ENCODE data around the gene TRMT13. TPM values are rescaled to one million over a fixed set of nuclear protein-coding genes. Genes with fewer than 3 reads are reported as not detected.

Gene TRMT13, protein sequence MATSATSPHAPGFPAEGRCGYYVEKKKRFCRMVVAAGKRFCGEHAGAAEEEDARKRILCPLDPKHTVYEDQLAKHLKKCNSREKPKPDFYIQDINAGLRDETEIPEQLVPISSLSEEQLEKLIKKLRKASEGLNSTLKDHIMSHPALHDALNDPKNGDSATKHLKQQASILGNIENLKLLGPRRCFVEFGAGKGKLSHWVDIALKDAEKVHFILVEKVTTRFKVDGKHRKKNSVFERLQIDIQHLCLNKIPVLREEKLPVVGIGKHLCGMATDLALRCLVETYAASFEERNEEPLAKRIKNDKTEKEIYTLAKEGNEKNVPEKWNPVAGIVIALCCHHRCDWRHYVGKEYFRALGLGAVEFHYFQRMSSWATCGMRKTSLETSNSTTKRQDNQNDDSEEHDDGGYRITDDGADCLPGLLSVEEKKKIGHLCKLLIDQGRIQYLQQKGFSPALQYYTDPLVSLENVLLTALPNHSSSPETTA
- total RNA-seq: 7.1 to 11.0 TPM (median 7.4 TPM) in 3 replicates
- long read RNA-seq, partial matches to known transcripts: 0 of 10 reads
- long read RNA-seq, other reads (novel, unspliced or antisense): 7 of 10 reads

DNA sequence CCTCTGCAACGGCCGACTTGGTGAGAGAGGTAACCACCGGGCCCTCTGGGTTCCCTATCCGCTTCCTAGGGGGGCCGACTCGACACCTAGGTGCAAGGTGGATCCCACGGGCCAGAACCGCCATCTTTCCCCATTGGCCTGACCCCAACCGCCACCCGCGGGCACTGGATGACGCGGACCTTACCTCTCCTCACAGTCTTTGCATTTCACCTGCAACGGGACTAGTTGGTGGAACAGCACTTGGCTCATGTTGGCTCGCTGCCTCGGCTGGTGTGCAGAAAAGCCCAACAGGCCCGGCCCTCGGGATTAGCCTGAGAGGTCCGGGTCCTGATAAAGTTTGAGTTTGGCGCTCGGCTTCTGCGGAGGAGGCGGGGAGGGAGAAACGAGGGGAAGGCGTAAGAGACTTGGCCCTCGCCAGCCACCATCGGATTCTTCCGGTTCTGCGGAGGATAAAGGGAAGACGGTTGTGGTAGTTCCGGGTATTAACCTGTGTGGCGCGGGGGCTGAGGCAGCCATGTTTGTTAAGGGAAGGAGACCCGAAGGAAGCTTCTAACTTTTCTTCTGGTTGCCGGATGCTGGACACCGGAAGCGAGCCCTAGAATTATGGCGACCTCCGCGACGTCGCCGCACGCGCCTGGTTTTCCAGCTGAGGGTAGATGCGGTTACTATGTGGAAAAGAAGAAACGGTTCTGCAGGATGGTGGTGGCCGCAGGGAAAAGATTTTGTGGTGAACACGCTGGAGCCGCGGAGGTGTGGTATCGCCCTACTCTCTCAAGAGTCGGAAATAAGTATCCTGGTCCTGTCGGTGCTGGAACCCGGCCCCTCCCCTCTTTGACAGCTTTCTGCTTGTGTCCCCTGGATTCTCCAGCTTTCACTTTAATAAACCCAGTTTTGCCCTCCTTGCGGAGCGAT, at the start of gene TRMT13, which contains the start of gene SASS6:
TSS of gene TRMT13 (plus strand) at position 598 of the 912 bp plus-strand sequence. CDS start at position 604, 6 bp downstream.
TSS of gene SASS6 (minus strand) at position 365 of the 912 bp plus-strand sequence. CDS start at position 249, 116 bp downstream.
- no peaks in the 10 kb centered on the region for H3K9me3 Mint-ChIP-seq (ENCODE audit: low read depth)
- peaks cover 31% of the 10 kb centered on the region for H3K4me1 Mint-ChIP-seq (ENCODE audit: low read depth)
- H3K36me3 Mint-ChIP-seq (ENCODE audit: low read depth): peaks cover 1% of the 10 kb centered on the region
- H3K27me3 Mint-ChIP-seq (ENCODE audit: low read depth): no peaks in the 10 kb centered on the region
- TF ChIP-seq, protein P1, sequence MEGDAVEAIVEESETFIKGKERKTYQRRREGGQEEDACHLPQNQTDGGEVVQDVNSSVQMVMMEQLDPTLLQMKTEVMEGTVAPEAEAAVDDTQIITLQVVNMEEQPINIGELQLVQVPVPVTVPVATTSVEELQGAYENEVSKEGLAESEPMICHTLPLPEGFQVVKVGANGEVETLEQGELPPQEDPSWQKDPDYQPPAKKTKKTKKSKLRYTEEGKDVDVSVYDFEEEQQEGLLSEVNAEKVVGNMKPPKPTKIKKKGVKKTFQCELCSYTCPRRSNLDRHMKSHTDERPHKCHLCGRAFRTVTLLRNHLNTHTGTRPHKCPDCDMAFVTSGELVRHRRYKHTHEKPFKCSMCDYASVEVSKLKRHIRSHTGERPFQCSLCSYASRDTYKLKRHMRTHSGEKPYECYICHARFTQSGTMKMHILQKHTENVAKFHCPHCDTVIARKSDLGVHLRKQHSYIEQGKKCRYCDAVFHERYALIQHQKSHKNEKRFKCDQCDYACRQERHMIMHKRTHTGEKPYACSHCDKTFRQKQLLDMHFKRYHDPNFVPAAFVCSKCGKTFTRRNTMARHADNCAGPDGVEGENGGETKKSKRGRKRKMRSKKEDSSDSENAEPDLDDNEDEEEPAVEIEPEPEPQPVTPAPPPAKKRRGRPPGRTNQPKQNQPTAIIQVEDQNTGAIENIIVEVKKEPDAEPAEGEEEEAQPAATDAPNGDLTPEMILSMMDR (IDR thresholded peaks at IDR 0.05): peak; percentile 13
- peak within 1 kb of the TSS; percentile 99 for H3K4me3 Mint-ChIP-seq (ENCODE audit: unreplicated experiment)
- H3K27ac Mint-ChIP-seq (ENCODE audit: unreplicated experiment): peak within 1 kb of the TSS; percentile 95
- DNase-seq (ENCODE audit: low spot score): peak; percentile 99

DNA sequence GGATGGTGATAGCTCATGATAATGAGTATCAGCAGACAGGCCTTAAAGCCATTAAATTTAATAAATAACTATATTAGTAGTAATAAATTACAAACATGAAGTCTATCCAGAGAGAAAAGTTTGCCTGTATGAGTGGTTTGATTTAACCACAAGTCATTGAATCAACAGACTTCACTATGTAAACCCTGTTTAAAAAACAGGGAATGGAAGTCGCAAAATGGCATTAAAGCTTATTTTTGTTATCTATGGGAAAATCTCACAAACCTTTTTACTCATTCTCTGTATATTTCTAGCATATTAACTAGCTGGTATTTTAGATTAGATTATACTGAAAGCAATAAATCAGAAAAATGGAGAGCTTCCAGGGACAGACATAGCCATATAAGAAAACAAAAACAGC, 45.6 kb upstream of the TRMT13 start:
- TF ChIP-seq, protein P1 (IDR thresholded peaks at IDR 0.05): no peak
- no peak overlapping the region for H3K4me3 Mint-ChIP-seq (ENCODE audit: unreplicated experiment)
- no peaks in the 10 kb centered on the region for H3K4me1 Mint-ChIP-seq (ENCODE audit: low read depth)
- H3K9me3 Mint-ChIP-seq (ENCODE audit: low read depth): peaks cover 10% of the 10 kb centered on the region
- peaks cover 2% of the 10 kb centered on the region for H3K36me3 Mint-ChIP-seq (ENCODE audit: low read depth)
- no peaks in the 10 kb centered on the region for H3K27me3 Mint-ChIP-seq (ENCODE audit: low read depth)
- H3K27ac Mint-ChIP-seq (ENCODE audit: unreplicated experiment): no peak overlapping the region
- DNase-seq (ENCODE audit: low spot score): no peak

DNA sequence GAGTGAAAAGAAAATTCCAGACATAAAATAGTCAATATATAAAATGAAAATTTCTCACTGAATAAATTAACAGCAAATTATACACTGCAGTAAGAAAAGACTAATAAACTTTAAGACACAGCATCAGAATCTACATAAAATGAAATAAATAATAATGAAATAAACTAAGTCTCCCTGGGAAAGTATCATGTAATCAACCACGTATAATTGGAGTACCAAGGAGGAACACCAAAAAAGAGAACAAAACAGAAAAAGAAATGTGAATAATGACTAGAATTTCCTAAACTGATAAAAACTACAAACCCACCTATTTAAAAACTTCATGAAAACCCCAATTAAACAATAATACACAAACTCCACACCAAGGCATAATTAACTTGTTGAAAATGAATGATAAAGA, 43.9 kb upstream of the TRMT13 start:
- peak overlapping the region; percentile 38 for H3K27ac Mint-ChIP-seq (ENCODE audit: unreplicated experiment)

DNA sequence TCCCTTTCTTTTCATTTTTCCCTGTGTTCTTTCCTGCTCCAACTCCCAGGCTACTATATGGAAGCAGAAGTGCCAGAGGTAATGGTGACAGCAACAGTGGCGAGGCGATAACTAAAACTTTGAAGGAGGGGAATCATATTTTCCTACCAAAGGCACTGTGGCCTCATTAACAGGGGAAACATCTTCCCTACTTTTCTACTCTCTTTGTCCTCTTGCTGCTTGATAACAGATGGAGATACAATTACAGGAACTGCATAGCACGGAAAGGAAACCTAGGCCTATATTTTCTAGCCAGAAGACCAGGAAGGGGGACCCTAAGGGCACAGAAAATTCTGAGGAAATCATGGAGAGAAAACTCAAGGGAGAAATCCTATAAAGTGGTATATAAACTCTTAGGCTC, 42.5 kb upstream of the TRMT13 start:
- Mint-ChIP-seq H3K36me3 (ENCODE audit: low read depth) (peaks cover 2% of the 10 kb centered on the region), H3K27me3 (ENCODE audit: low read depth) (no peaks in the 10 kb centered on the region), H3K27ac (ENCODE audit: unreplicated experiment) (no peak overlapping the region), H3K4me3 (ENCODE audit: unreplicated experiment) (no peak overlapping the region), H3K4me1 (ENCODE audit: low read depth) (no peaks in the 10 kb centered on the region), H3K9me3 (ENCODE audit: low read depth) (peaks cover 10% of the 10 kb centered on the region)
- no peak for DNase-seq (ENCODE audit: low spot score)
- TF ChIP-seq, protein P1 (IDR thresholded peaks at IDR 0.05): no peak

More for the DNA sequence above, 43.9 kb upstream of the TRMT13 start:
- Mint-ChIP-seq H3K4me1 (ENCODE audit: low read depth) (no peaks in the 10 kb centered on the region), H3K9me3 (ENCODE audit: low read depth) (peaks cover 10% of the 10 kb centered on the region), H3K27me3 (ENCODE audit: low read depth) (no peaks in the 10 kb centered on the region), H3K4me3 (ENCODE audit: unreplicated experiment) (no peak overlapping the region), H3K36me3 (ENCODE audit: low read depth) (peaks cover 2% of the 10 kb centered on the region)
- no peak for DNase-seq (ENCODE audit: low spot score)
- TF ChIP-seq, protein P1 (IDR thresholded peaks at IDR 0.05): no peak

DNA sequence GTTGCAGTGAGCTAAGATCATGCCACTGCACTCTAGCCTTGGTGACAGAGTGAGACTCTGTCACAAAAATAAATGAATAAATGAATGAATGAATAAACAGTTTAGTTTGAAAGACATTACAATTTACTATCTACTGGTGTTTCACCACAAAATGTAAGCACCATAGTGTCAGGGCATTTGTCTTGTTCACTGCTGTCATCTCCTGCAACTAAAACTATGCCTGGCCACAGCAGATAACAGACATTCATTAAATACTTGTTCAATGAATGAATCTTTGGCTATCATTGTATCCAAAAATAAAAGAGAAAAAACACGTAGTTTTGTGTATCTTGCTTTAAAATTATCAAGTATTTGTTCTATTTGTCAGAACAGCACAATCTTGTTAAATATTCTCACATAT, 32.8 kb upstream of the TRMT13 start:
- TF ChIP-seq, protein P1 (IDR thresholded peaks at IDR 0.05): no peak
- H3K27ac Mint-ChIP-seq (ENCODE audit: unreplicated experiment): peak overlapping the region; percentile 58
- no peaks in the 10 kb centered on the region for H3K27me3 Mint-ChIP-seq (ENCODE audit: low read depth)
- peaks cover 8% of the 10 kb centered on the region for H3K36me3 Mint-ChIP-seq (ENCODE audit: low read depth)
- no peak overlapping the region for H3K4me3 Mint-ChIP-seq (ENCODE audit: unreplicated experiment)
- peaks cover 7% of the 10 kb centered on the region for H3K4me1 Mint-ChIP-seq (ENCODE audit: low read depth)
- no peak for DNase-seq (ENCODE audit: low spot score)
- no peaks in the 10 kb centered on the region for H3K9me3 Mint-ChIP-seq (ENCODE audit: low read depth)
